Panc1 (cell line): Measurements from ENCODE around the gene KIF5B.
"Not testable (repeated sequence)": the region's sequence is repeated elsewhere in the genome, so short reads cannot be mapped to it uniquely, and the experiment has no call there.

Source experiments
- POLR2AphosphoS5 ChIP-seq: IDR thresholded peaks from 2 replicates; pipeline ENCODE4 v1.6.1; 2012; ENCODE audit warnings: mild to moderate bottlenecking, low read depth, low read length, moderate library complexity
- TCF7L2 ChIP-seq: IDR thresholded peaks from 2 replicates; pipeline ENCODE4 v1.6.1; 2011; ENCODE audit warnings: mild to moderate bottlenecking, low read depth, low read length, inconsistent platforms
- TF ChIP-seq, protein P1 (sequence below): fragments of 450-650 bp; IDR thresholded peaks from 2 replicates; pipeline ENCODE4 v1.5.1; 2017; ENCODE audit warnings: mild to moderate bottlenecking
- TF ChIP-seq, protein P2 (sequence below), 2 experiments: IDR thresholded peaks; 2 replicates each; pipeline ENCODE4 v1.6.1; 2011 to 2012; ENCODE audit warnings: low read depth in 2 of 2, control low read depth in 1 of 2, low read length in 1 of 2, mild to moderate bottlenecking in 1 of 2, moderate library complexity in 1 of 2; ENCODE audit not compliant: insufficient read depth in 1 of 2

DNA sequence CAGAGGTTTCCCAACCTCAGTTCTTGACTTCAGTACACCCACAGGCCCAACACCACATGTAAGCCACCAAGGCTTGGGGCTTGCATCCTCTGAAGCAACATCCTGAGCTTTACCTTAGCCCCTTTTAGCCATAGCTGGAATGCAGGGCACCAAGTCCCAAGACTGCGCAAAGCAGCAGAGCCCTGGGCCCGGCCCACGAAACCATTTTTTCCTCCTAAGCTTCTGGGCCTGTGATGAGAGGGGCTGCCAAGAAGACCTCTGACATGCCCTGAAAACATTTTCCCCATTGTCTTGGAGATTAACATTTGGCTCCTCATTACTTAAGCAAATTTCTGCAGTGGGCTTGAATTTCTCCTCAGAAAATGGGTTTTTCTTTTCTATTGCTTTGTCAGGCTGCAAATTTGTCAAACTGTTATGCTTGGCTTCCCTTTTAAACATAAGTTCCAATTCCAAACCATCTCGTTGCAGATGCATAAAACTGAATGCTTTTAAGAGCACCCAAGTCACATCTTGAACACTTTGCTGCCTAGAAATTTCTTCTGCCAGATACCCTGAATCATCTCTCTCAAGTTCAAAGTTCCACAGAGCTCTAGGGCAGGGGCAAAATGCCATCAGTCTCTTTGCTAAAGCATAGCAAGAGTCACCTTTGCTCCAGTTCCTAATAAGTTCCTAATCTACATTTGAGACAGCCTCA lies 42.5 kb upstream of the KIF5B start:
- TF ChIP-seq TCF7L2, POLR2AphosphoS5: not testable (repeated sequence)
- TF ChIP-seq, protein P1, sequence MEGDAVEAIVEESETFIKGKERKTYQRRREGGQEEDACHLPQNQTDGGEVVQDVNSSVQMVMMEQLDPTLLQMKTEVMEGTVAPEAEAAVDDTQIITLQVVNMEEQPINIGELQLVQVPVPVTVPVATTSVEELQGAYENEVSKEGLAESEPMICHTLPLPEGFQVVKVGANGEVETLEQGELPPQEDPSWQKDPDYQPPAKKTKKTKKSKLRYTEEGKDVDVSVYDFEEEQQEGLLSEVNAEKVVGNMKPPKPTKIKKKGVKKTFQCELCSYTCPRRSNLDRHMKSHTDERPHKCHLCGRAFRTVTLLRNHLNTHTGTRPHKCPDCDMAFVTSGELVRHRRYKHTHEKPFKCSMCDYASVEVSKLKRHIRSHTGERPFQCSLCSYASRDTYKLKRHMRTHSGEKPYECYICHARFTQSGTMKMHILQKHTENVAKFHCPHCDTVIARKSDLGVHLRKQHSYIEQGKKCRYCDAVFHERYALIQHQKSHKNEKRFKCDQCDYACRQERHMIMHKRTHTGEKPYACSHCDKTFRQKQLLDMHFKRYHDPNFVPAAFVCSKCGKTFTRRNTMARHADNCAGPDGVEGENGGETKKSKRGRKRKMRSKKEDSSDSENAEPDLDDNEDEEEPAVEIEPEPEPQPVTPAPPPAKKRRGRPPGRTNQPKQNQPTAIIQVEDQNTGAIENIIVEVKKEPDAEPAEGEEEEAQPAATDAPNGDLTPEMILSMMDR: not testable (repeated sequence)
- TF ChIP-seq, protein P2, sequence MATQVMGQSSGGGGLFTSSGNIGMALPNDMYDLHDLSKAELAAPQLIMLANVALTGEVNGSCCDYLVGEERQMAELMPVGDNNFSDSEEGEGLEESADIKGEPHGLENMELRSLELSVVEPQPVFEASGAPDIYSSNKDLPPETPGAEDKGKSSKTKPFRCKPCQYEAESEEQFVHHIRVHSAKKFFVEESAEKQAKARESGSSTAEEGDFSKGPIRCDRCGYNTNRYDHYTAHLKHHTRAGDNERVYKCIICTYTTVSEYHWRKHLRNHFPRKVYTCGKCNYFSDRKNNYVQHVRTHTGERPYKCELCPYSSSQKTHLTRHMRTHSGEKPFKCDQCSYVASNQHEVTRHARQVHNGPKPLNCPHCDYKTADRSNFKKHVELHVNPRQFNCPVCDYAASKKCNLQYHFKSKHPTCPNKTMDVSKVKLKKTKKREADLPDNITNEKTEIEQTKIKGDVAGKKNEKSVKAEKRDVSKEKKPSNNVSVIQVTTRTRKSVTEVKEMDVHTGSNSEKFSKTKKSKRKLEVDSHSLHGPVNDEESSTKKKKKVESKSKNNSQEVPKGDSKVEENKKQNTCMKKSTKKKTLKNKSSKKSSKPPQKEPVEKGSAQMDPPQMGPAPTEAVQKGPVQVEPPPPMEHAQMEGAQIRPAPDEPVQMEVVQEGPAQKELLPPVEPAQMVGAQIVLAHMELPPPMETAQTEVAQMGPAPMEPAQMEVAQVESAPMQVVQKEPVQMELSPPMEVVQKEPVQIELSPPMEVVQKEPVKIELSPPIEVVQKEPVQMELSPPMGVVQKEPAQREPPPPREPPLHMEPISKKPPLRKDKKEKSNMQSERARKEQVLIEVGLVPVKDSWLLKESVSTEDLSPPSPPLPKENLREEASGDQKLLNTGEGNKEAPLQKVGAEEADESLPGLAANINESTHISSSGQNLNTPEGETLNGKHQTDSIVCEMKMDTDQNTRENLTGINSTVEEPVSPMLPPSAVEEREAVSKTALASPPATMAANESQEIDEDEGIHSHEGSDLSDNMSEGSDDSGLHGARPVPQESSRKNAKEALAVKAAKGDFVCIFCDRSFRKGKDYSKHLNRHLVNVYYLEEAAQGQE (IDR thresholded peaks at IDR 0.05; ENCODE audit: insufficient read depth in 1 of 2, low read depth in 2 of 2, low read length in 1 of 2): not testable (repeated sequence)
